H9 (cell line): ENCODE data around the gene LBH. TPM values are rescaled to one million over a fixed set of nuclear protein-coding genes. Genes with fewer than 3 reads are reported as not detected.

ENCODE experiments used
- DNase-seq: peaks from one replicate; pipeline ENCODE4 v3.0.0-alpha.2; 2017
- H2AFZ ChIP-seq: one replicate; pipeline ENCODE4 v1.6.1; 2013; ENCODE audit warnings: mild to moderate bottlenecking, low read length, control low read depth, moderate library complexity
- H2AK5ac ChIP-seq: 2 replicates; pipeline ENCODE4 v1.6.1; 2013; ENCODE audit warnings: low read length, control low read depth, mixed read lengths; ENCODE audit not compliant: insufficient read length
- H2BK120ac ChIP-seq: one replicate; pipeline ENCODE4 v1.6.1; 2013; ENCODE audit warnings: low read depth, mild to moderate bottlenecking, low read length, control low read depth, inconsistent platforms; ENCODE audit not compliant: poor library complexity, severe bottlenecking
- H2BK12ac ChIP-seq: 2 replicates; pipeline ENCODE4 v1.6.1; 2013; ENCODE audit warnings: low read length, control low read depth, mixed read lengths, low read depth; ENCODE audit not compliant: insufficient read length
- H2BK15ac ChIP-seq: 2 replicates; pipeline ENCODE4 v1.6.1; 2013; ENCODE audit warnings: low read depth, low read length, control low read depth
- H2BK20ac ChIP-seq: one replicate; pipeline ENCODE4 v1.6.1; 2013; ENCODE audit warnings: low read depth, mild to moderate bottlenecking, low read length, control low read depth, inconsistent platforms; ENCODE audit not compliant: poor library complexity, severe bottlenecking
- H2BK5ac ChIP-seq: 2 replicates; pipeline ENCODE4 v1.6.1; 2013; ENCODE audit warnings: low read length, control low read depth, mixed read lengths; ENCODE audit not compliant: insufficient read length
- H3K14ac ChIP-seq: 2 replicates; pipeline ENCODE4 v1.6.1; 2013; ENCODE audit warnings: low read length, control low read depth; ENCODE audit not compliant: insufficient read depth
- H3K18ac ChIP-seq: 2 replicates; pipeline ENCODE4 v1.6.1; 2013; ENCODE audit warnings: low read depth, mild to moderate bottlenecking, mixed read lengths, low read length, control low read depth; ENCODE audit not compliant: insufficient read length
- H3K23ac ChIP-seq: 2 replicates; pipeline ENCODE4 v1.6.1; 2013; ENCODE audit warnings: low read length, control low read depth, mixed read lengths, low read depth; ENCODE audit not compliant: insufficient read length
- H3K23me2 ChIP-seq: 2 replicates; pipeline ENCODE4 v1.6.1; 2013; ENCODE audit warnings: low read depth, mild to moderate bottlenecking, mixed read lengths, low read length, control low read depth; ENCODE audit not compliant: insufficient read length, poor library complexity, severe bottlenecking
- H3K27ac ChIP-seq: 2 replicates; pipeline ENCODE4 v1.5.1; 2013; ENCODE audit warnings: low read length, control low read depth, mixed read lengths, low read depth; ENCODE audit not compliant: insufficient read length
- H3K27me3 ChIP-seq: 2 replicates; pipeline ENCODE4 v1.6.1; 2013; ENCODE audit warnings: low read length, control low read depth, inconsistent platforms; ENCODE audit not compliant: insufficient read depth
- H3K4ac ChIP-seq: 2 replicates; pipeline ENCODE4 v1.6.1; 2013; ENCODE audit warnings: low read depth, mild to moderate bottlenecking, control low read depth, inconsistent platforms, low read length, moderate library complexity
- H3K4me1 ChIP-seq: 2 replicates; pipeline ENCODE4 v1.6.1; 2013; ENCODE audit warnings: low read length, control low read depth, inconsistent platforms; ENCODE audit not compliant: insufficient read depth
- H3K4me2 ChIP-seq: 2 replicates; pipeline ENCODE4 v1.6.1; 2013; ENCODE audit warnings: low read length, control low read depth, mixed read lengths; ENCODE audit not compliant: insufficient read length, insufficient read depth
- H3K56ac ChIP-seq: 2 replicates; pipeline ENCODE4 v1.6.1; 2013; ENCODE audit warnings: low read depth, mild to moderate bottlenecking, mixed read lengths, low read length, control low read depth; ENCODE audit not compliant: insufficient read length
- H3K79me1 ChIP-seq: 2 replicates; pipeline ENCODE4 v1.6.1; 2013; ENCODE audit warnings: low read depth, mild to moderate bottlenecking, moderate library complexity, low read length, control low read depth, inconsistent platforms; ENCODE audit not compliant: insufficient read depth, poor library complexity, severe bottlenecking
- H3K79me2 ChIP-seq: 2 replicates; pipeline ENCODE4 v1.6.1; 2013; ENCODE audit warnings: low read length, control low read depth, inconsistent platforms; ENCODE audit not compliant: insufficient read depth
- H3K9ac ChIP-seq: 2 replicates; pipeline ENCODE4 v1.6.1; 2013; ENCODE audit warnings: low read length, control low read depth, mixed read lengths; ENCODE audit not compliant: insufficient read length; ENCODE audit errors: extremely low read depth
- H3K9me3 ChIP-seq: one replicate; pipeline ENCODE4 v1.6.1; 2013; ENCODE audit warnings: low read depth, low read length, inconsistent platforms; ENCODE audit not compliant: control insufficient read depth
- H3T11ph ChIP-seq: one replicate; pipeline ENCODE4 v1.6.1; 2013; ENCODE audit warnings: mild to moderate bottlenecking, low read length, control low read depth, inconsistent platforms
- H4K20me1 ChIP-seq: one replicate; pipeline ENCODE4 v1.6.1; 2013; ENCODE audit not compliant: control insufficient read depth, insufficient read length, insufficient read depth
- H4K5ac ChIP-seq: 2 replicates; pipeline ENCODE4 v1.6.1; 2013; ENCODE audit warnings: low read depth, mild to moderate bottlenecking, mixed read lengths, low read length, control low read depth; ENCODE audit not compliant: insufficient read length
- H4K8ac ChIP-seq: replicated peaks from 2 replicates; pipeline ENCODE4 v1.6.1; 2013; ENCODE audit warnings: low read length, control low read depth, mixed read lengths, low read depth; ENCODE audit not compliant: insufficient read length
- H4K91ac ChIP-seq: 2 replicates; pipeline ENCODE4 v1.6.1; 2013; ENCODE audit warnings: low read depth, mild to moderate bottlenecking, moderate library complexity, mixed read lengths, low read length, control low read depth; ENCODE audit not compliant: insufficient read length
- H3K27ac Mint-ChIP-seq, 3 experiments: 2 replicates in 2 of 3; 3 replicates in 1 of 3; pipeline ENCODE4 v1.8.0; 2020 to 2021; ENCODE audit warnings: mixed read lengths in 3 of 3, mild to moderate bottlenecking in 1 of 3, moderate library complexity in 1 of 3
- H3K27me3 Mint-ChIP-seq: 2 replicates; pipeline ENCODE4 v1.8.0; 2021; ENCODE audit warnings: low read depth, mild to moderate bottlenecking, moderate library complexity, mixed read lengths
- H3K36me3 Mint-ChIP-seq, 3 experiments: 2 replicates in 2 of 3; 3 replicates in 1 of 3; pipeline ENCODE4 v1.8.0; 2020 to 2021; ENCODE audit warnings: low read depth in 3 of 3, mixed read lengths in 3 of 3; ENCODE audit not compliant: insufficient read depth in 1 of 3
- H3K4me1 Mint-ChIP-seq, 2 experiments: 2 replicates each; pipeline ENCODE4 v1.8.0; 2020; ENCODE audit warnings: mixed read lengths in 2 of 2
- H3K4me3 Mint-ChIP-seq, 2 experiments: 2 replicates in 1 of 2; 3 replicates in 1 of 2; pipeline ENCODE4 v1.8.0; 2020 to 2021; ENCODE audit warnings: mild to moderate bottlenecking in 2 of 2, mixed read lengths in 2 of 2, moderate library complexity in 1 of 2
- H3K9me3 Mint-ChIP-seq, 2 experiments: 2 replicates in 1 of 2; 3 replicates in 1 of 2; pipeline ENCODE4 v1.8.0; 2020; ENCODE audit warnings: mild to moderate bottlenecking in 2 of 2, mixed read lengths in 2 of 2, moderate library complexity in 1 of 2
- WGBS: extraction: QIAGEN DNeasy Blood & Tissue Kit; methylation state at CpG from one replicate; pipeline ENCODE4 v1.1.7; 2013; ENCODE audit warnings: missing lambda C conversion rate, low lambda C conversion rate, mixed read lengths; ENCODE audit not compliant: insufficient read length; ENCODE audit errors: extremely low coverage; 5-methylcytosine and 5-hydroxymethylcytosine counted together
- total RNA-seq: library from RNA; stranded (reverse); gene quantifications from 2 replicates; pipeline ENCODE4 v1.2.1, GENCODE V29; 2021
- TF ChIP-seq, protein P1 (sequence below): fragments of 200-600 bp; sonication (generic); conservative IDR thresholded peaks from 3 replicates; pipeline ENCODE4 v1.8.0; 2021; ENCODE audit warnings: antibody characterized with exemption, mild to moderate bottlenecking

LBH gene
- total RNA-seq, 1 experiment from 2014 or later, result 53.0 TPM

DNA sequence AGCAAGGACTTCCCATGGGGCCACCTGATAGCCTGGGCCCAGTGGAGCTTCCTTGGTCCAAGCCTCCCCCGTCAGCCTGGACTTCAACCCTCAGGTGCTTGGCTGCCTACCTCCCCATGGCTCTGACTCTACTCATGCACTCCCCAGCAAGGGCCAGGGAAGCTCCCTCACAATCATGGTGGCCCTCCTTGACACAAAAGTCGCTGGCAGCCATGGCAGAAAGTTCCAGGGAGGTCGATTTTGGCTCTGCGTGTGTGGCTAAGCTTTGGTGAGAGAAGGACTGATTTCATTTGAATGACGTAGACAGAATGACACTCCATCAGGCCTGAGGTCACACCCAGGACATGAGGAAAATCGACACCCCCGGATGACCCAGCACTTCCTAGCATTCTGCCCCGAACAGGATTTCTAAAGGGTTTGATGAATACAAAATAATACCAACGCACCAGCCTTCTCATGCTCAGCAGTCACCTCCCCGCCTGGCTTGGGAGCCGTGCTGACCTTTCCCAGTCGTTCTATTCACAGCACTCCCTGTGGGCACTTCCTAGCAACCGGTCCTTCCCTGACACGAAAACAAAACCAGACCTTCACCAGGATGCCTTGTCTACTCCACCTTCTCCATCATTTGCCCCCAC is 52.7 kb downstream of the LBH start:
- no peak overlapping the region for H3K18ac ChIP-seq
- no peak overlapping the region for H4K91ac ChIP-seq
- no peaks in the 10 kb centered on the region for H3K79me2 ChIP-seq
- Mint-ChIP-seq H3K9me3 (0 out of 5 replicates have a peak, but pooled peaks cover 0 to 2% of the 10 kb centered on the region in 2 experiments), H3K4me1 (peaks cover 36% of the 10 kb centered on the region in 2 experiments), H3K4me3 (no peak overlapping the region), H3K27ac (peak overlapping the region in 1 of 3 experiments; percentile 4; a peak in 1 of 7 replicates), H3K36me3 (no peaks in the 10 kb centered on the region; a peak in 1 of 7 replicates), H3K27me3 (no peaks in the 10 kb centered on the region)
- no peak overlapping the region for H3K23ac ChIP-seq
- no peak overlapping the region for H3K4ac ChIP-seq
- no peak overlapping the region for H2AFZ ChIP-seq
- H2BK20ac ChIP-seq, result no peak overlapping the region
- H3K23me2 ChIP-seq, result no peaks in the 10 kb centered on the region
- H3K79me1 ChIP-seq, result no peaks in the 10 kb centered on the region
- no peak overlapping the region for H4K8ac ChIP-seq
- no peak overlapping the region for H2BK15ac ChIP-seq
- no peak overlapping the region for H3K27ac ChIP-seq
- H2AK5ac ChIP-seq, result no peak overlapping the region
- H3K27me3 ChIP-seq, result no peaks in the 10 kb centered on the region
- no peak overlapping the region for H2BK12ac ChIP-seq
- no peaks in the 10 kb centered on the region for H4K20me1 ChIP-seq
- H3K4me2 ChIP-seq, result no peak overlapping the region
- no peak overlapping the region for H2BK120ac ChIP-seq
- no peak overlapping the region for H3K56ac ChIP-seq
- no peak overlapping the region for H3K14ac ChIP-seq
- H3K9ac ChIP-seq, result no peak overlapping the region
- TF ChIP-seq, protein P1, sequence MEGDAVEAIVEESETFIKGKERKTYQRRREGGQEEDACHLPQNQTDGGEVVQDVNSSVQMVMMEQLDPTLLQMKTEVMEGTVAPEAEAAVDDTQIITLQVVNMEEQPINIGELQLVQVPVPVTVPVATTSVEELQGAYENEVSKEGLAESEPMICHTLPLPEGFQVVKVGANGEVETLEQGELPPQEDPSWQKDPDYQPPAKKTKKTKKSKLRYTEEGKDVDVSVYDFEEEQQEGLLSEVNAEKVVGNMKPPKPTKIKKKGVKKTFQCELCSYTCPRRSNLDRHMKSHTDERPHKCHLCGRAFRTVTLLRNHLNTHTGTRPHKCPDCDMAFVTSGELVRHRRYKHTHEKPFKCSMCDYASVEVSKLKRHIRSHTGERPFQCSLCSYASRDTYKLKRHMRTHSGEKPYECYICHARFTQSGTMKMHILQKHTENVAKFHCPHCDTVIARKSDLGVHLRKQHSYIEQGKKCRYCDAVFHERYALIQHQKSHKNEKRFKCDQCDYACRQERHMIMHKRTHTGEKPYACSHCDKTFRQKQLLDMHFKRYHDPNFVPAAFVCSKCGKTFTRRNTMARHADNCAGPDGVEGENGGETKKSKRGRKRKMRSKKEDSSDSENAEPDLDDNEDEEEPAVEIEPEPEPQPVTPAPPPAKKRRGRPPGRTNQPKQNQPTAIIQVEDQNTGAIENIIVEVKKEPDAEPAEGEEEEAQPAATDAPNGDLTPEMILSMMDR, result no peak
- no peak for DNase-seq
- no peak overlapping the region for H3T11ph ChIP-seq
- no peak overlapping the region for H2BK5ac ChIP-seq
- no peaks in the 10 kb centered on the region for H3K9me3 ChIP-seq
- H3K4me1 ChIP-seq, result peaks cover 13% of the 10 kb centered on the region; the same call in 1 of the 2 replicates
- WGBS, result no CpG with 5 or more reads among the region's 14 CpGs
- H4K5ac ChIP-seq, result no peak overlapping the region
